Loucy (cell line): ENCODE data around the gene PAWR.

Experiments
- H2AFZ ChIP-seq: fragments of 200-600 bp; sonication (generic); 2 replicates; pipeline ENCODE4 v1.6.0; 2016; ENCODE audit warnings: antibody characterized with exemption, mild to moderate bottlenecking, low read length, moderate library complexity
- H3F3A ChIP-seq: fragments of 200-600 bp; 2 replicates; pipeline ENCODE4 v1.6.0; 2016; ENCODE audit warnings: antibody characterized with exemption, low read depth, mild to moderate bottlenecking
- H3K27me3 ChIP-seq: fragments of 200-600 bp; sonication (generic); 2 replicates; pipeline ENCODE4 v1.6.1; 2014; ENCODE audit warnings: low read length, mild to moderate bottlenecking; ENCODE audit not compliant: insufficient read depth, poor library complexity, severe bottlenecking
- H3K36me3 ChIP-seq: fragments of 200-600 bp; sonication (generic); 2 replicates; pipeline ENCODE4 v1.6.1; 2016; ENCODE audit warnings: low read length; ENCODE audit not compliant: insufficient read depth
- H3K4me1 ChIP-seq: fragments of 200-600 bp; sonication (generic); 2 replicates; pipeline ENCODE4 v1.5.1; 2014; ENCODE audit warnings: low read length, mild to moderate bottlenecking; ENCODE audit not compliant: insufficient read depth, poor library complexity, severe bottlenecking
- H3K4me2 ChIP-seq: fragments of 200-600 bp; sonication (generic); 2 replicates; pipeline ENCODE4 v1.6.0; 2014; ENCODE audit warnings: antibody characterized with exemption, low read length, low read depth, mild to moderate bottlenecking; ENCODE audit not compliant: poor library complexity, severe bottlenecking
- H3K4me3 ChIP-seq: fragments of 200-600 bp; sonication (generic); 2 replicates; pipeline ENCODE4 v1.5.1; 2014; ENCODE audit warnings: low read length, mild to moderate bottlenecking, mixed read lengths; ENCODE audit not compliant: poor library complexity, severe bottlenecking
- H3K79me2 ChIP-seq: fragments of 200-600 bp; sonication (generic); 2 replicates; pipeline ENCODE4 v1.6.1; 2014; ENCODE audit warnings: low read length; ENCODE audit not compliant: insufficient read depth
- H3K9ac ChIP-seq: fragments of 200-600 bp; sonication (generic); 2 replicates; pipeline ENCODE4 v1.6.0; 2014; ENCODE audit warnings: mild to moderate bottlenecking, low read depth, low read length, moderate library complexity; ENCODE audit not compliant: poor library complexity, severe bottlenecking
- H3K9me2 ChIP-seq: fragments of 200-600 bp; sonication (generic); replicated peaks from 2 replicates; pipeline ENCODE4 v1.6.1; 2016; ENCODE audit warnings: low read depth, low read length, mixed read lengths
- H3K9me3 ChIP-seq: fragments of 200-600 bp; sonication (generic); 2 replicates; pipeline ENCODE4 v1.6.1; 2014; ENCODE audit warnings: mild to moderate bottlenecking, antibody characterized with exemption, low read length, low read depth; ENCODE audit not compliant: insufficient read depth
- H4K20me1 ChIP-seq: fragments of 200-600 bp; sonication (generic); 2 replicates; pipeline ENCODE4 v1.6.0; 2014; ENCODE audit warnings: antibody characterized with exemption, low read length, mild to moderate bottlenecking; ENCODE audit not compliant: insufficient read depth, poor library complexity, severe bottlenecking
- EZH2phosphoT487 ChIP-seq: fragments of 200-600 bp; IDR thresholded peaks from 2 replicates; pipeline ENCODE4 v1.6.1; 2018; ENCODE audit warnings: antibody characterized with exemption, mild to moderate bottlenecking, moderate library complexity, borderline replicate concordance
- TF ChIP-seq, protein P1 (sequence below): fragments of 200-600 bp; sonication (generic); conservative IDR thresholded peaks from 2 replicates; pipeline ENCODE4 v1.5.1; 2014; ENCODE audit warnings: mild to moderate bottlenecking, antibody characterized with exemption, low read length

The PAWR gene

DNA sequence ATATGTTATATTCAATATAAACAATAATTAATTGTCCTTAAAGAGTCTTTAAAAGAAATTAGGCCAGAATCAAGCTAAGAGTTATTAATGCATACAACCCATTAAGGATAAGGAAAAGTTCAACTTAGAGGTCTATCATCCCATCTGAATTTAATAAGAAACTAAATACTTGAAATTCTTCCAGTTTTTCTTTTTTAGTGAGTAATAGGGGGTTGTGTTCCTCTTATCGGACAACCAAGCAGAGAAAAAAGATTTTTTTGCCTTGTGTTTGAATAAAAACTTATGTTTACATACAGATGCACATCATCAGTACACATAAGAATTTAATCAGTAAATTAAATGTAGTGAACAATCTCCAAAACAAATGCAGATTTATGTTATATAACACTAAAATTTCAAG lies 32.5 kb downstream of the PAWR start:
- Histone ChIP-seq H2AFZ (no peak overlapping the region), H3K4me1 (no peaks in the 10 kb centered on the region), H3K4me2 (no peak overlapping the region), H4K20me1 (no peaks in the 10 kb centered on the region), H3K9ac (no peak overlapping the region), H3K27me3 (no peaks in the 10 kb centered on the region), H3K36me3 (no peaks in the 10 kb centered on the region), H3K79me2 (no peaks in the 10 kb centered on the region), H3K9me2 (no peaks in the 10 kb centered on the region), H3F3A (no peaks in the 10 kb centered on the region), H3K9me3 (no peaks in the 10 kb centered on the region), H3K4me3 (no peak overlapping the region)
- TF ChIP-seq, protein P1, sequence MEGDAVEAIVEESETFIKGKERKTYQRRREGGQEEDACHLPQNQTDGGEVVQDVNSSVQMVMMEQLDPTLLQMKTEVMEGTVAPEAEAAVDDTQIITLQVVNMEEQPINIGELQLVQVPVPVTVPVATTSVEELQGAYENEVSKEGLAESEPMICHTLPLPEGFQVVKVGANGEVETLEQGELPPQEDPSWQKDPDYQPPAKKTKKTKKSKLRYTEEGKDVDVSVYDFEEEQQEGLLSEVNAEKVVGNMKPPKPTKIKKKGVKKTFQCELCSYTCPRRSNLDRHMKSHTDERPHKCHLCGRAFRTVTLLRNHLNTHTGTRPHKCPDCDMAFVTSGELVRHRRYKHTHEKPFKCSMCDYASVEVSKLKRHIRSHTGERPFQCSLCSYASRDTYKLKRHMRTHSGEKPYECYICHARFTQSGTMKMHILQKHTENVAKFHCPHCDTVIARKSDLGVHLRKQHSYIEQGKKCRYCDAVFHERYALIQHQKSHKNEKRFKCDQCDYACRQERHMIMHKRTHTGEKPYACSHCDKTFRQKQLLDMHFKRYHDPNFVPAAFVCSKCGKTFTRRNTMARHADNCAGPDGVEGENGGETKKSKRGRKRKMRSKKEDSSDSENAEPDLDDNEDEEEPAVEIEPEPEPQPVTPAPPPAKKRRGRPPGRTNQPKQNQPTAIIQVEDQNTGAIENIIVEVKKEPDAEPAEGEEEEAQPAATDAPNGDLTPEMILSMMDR = no peak
- TF ChIP-seq EZH2phosphoT487 = no peak

DNA sequence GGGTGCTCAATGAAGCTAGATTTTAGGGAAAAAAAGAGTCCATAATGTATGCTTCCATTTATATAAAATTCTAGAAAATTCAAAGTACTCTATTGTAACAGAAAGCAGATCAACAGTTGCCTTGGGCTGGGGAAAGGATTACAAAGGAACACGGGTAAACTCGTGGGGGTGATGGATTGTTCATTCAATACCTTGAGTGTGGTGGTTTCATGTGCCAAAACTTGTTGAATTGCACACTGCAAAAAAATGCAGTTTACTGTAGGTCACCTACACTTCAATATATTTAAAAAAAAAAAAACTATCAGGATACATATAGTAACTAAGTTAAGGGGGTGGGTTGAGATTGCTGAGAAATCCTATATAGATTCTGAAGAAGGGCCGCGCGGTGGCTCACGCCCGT lies 33.6 kb downstream of the PAWR start:
- Histone ChIP-seq H3K79me2 (no peaks in the 10 kb centered on the region), H3K4me1 (no peaks in the 10 kb centered on the region), H2AFZ (no peak overlapping the region), H4K20me1 (no peaks in the 10 kb centered on the region), H3F3A (no peaks in the 10 kb centered on the region), H3K27me3 (no peaks in the 10 kb centered on the region), H3K4me3 (no peak overlapping the region), H3K9me3 (no peaks in the 10 kb centered on the region), H3K36me3 (no peaks in the 10 kb centered on the region), H3K9me2 (no peaks in the 10 kb centered on the region), H3K4me2 (no peak overlapping the region), H3K9ac (no peak overlapping the region)
- TF ChIP-seq, protein P1 = no peak
- TF ChIP-seq EZH2phosphoT487 = no peak

DNA sequence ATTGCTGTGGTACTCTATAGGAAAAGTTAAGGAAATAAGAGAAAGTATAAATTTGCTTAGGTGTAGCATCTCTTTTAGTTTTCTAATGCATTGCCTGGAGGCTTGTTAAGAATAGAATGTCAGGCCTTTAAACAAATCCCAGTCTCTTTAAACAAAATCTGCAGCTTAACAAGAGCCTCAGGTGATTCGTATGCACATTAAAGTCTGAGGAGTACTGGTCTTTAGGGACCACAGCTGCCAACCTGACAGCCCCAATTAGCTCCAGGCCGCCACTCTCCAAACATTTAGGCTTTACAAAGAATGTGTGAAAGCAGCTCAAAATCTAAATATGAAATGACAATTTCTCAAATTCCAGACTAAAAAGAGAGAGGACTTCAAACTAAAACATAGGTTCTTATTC lies 35.7 kb downstream of the PAWR start:
- Histone ChIP-seq H4K20me1 (no peaks in the 10 kb centered on the region), H3K9ac (no peak overlapping the region), H3K36me3 (no peaks in the 10 kb centered on the region), H3K27me3 (no peaks in the 10 kb centered on the region), H3K4me2 (no peak overlapping the region), H3K79me2 (no peaks in the 10 kb centered on the region), H3K9me2 (no peaks in the 10 kb centered on the region), H3K4me1 (no peaks in the 10 kb centered on the region), H3K9me3 (no peaks in the 10 kb centered on the region), H3K4me3 (no peak overlapping the region), H2AFZ (no peak overlapping the region), H3F3A (no peaks in the 10 kb centered on the region)
- TF ChIP-seq, protein P1 = no peak
- TF ChIP-seq EZH2phosphoT487 = no peak
